Measurements from ENCODE around the gene SON.

- TF ChIP-seq POLR2A (IDR thresholded peaks at IDR 0.05; ENCODE audit: low read depth, low read length) = peak; percentile 61; the same call in 1 of the 2 replicates
- TF ChIP-seq TAF1 (IDR thresholded peaks at IDR 0.05; ENCODE audit: low read depth, low read length) = peak; percentile 86
- TF ChIP-seq POLR2AphosphoS5 (IDR thresholded peaks at IDR 0.05; ENCODE audit: low read depth, low read length) = no peak; the same call in 1 of the 2 replicates
- no peak for TF ChIP-seq SPI1 (IDR thresholded peaks at IDR 0.05; ENCODE audit: low read depth, low read length)
- TF ChIP-seq POU2F2 (IDR thresholded peaks at IDR 0.05; ENCODE audit: low read depth, low read length) = no peak; the same call in 1 of the 2 replicates
Measured at GRCh38 chr21:33541756-33542639, 840 bp upstream of the SON start, which contains the start of gene GART.

Data from GM12891 (cell line).